HT-29 (cell line): ENCODE results near the gene OSBPL5. TPM values are rescaled to one million over a fixed set of nuclear protein-coding genes. Genes with fewer than 3 reads are reported as not detected.
"Not testable (repeated sequence)": the region's sequence is repeated elsewhere in the genome, so short reads cannot be mapped to it uniquely, and the experiment has no call there.

Experiments used
- DNase-seq: peaks from one replicate; pipeline ENCODE4 v3.0.0-alpha.2; 2015; ENCODE audit warnings: low spot score
- total RNA-seq: library from RNA; depleted of rRNA; stranded (reverse); fragments of >200 nt; shearing (Covaris generic); gene quantifications from 2 replicates; pipeline ENCODE4 v1.2.3, GENCODE V29; 2014

Gene OSBPL5
- total RNA-seq, 1 experiment from 2014 or later, result 93.1 TPM

GRCh38 chr11:3086114-3086513 is 79.0 kb downstream of the OSBPL5 start:
- no peak for DNase-seq

DNA sequence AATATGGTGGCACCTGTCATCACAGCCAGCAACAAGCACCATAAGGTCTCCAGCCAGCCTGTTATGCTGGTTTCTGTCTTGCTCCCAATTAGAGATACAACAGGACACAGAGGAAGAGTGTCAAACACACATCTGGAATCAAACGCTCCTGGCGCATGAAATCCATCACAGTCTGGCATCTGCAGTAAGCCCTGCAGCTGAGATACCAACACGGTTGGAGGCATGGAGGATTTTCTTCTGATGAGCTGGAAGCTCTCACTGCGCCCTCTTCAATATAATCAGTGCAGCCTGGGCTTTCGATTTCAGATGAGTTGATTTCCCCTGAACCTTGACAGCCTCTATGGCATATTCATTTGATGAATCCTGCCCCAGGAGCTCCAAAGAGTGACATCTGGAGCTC is 80.1 kb downstream of the OSBPL5 start:
- DNase-seq, result no peak

GRCh38 chr11:3083321-3083720 is 81.8 kb downstream of the OSBPL5 start:
- no peak for DNase-seq

GRCh38 chr11:3081386-3081751 is 83.7 kb downstream of the OSBPL5 start:
- no peak for DNase-seq

- DNase-seq, result no peak
These were observed 84.3 kb downstream of the OSBPL5 start for GRCh38 chr11:3080733-3081385.

DNA sequence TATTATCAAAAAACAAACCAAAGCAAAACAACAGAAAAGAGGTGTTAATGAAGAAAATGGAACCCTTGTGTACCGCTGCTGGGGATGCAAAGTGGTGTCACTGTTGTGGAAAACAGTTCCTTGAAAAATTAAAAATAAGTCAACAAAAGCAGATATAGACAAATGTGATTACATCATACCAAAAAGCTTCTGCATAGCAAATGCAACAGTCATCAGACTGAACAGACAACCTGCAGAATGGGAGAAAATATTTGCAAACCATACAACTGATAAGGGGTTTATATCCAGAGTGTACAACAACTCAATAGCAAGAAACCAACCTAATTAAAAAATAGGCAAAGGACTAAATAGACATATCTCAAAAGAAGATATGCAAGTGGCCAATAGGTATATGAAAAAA is 85.0 kb downstream of the OSBPL5 start:
- no peak for DNase-seq

GRCh38 chr11:3077846-3078440 is 87.2 kb downstream of the OSBPL5 start:
- no peak for DNase-seq

- DNase-seq, result no peak
These were observed 87.8 kb downstream of the OSBPL5 start for GRCh38 chr11:3077189-3077836.

- DNase-seq, result no peak
These were observed 90.1 kb downstream of the OSBPL5 start for GRCh38 chr11:3074912-3075589.

- no peak for DNase-seq
These were observed 92.1 kb downstream of the OSBPL5 start for GRCh38 chr11:3073029-3073435.

DNA sequence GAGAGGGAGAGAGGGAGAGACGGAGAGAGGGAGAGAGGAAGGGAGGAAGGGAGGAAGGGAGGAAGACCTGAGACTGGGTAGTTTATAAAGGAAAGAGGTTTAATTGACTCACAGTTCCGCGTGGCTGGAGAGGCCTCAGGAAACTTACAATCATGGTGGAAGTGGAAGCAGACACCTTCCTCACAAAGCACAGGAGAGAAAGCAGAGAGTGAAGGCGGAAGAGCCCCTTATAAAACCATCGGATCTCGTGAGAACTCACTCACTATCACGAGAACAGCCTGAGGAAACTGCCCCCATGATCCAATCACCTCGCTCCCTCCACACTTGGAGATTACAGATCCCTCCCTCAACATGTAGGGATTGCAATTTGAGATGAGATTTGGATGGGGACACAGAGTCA is 95.7 kb downstream of the OSBPL5 start:
- DNase-seq, result no peak

- not testable (repeated sequence) for DNase-seq
These were observed 98.8 kb downstream of the OSBPL5 start for GRCh38 chr11:3066308-3066707.

- DNase-seq, result not testable (repeated sequence)
These were observed 100.4 kb downstream of the OSBPL5 start for GRCh38 chr11:3064709-3065108.

DNA sequence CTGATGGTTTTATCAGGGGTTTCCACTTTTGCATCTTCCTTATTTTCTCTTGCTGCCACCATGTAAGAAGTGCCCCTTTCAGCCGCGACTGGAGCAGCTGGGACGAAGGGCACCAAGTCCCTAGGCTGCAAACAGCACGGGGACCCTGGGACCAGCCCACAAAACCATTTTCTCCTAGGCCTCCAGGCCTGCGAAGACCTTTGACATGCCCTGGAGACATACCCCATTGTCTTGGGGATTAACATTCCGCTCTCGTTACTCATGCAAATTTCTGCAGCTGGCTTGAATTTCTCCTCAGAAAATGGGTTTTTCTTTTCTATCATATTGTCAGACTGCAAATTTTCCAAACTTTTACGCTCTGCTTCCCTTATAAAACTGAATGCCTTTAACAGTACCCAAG is 101.2 kb downstream of the OSBPL5 start:
- DNase-seq, result not testable (repeated sequence)

- not testable (repeated sequence) for DNase-seq
These were observed 101.7 kb downstream of the OSBPL5 start for GRCh38 chr11:3063432-3063831.

- no peak for DNase-seq
These were observed 104.6 kb downstream of the OSBPL5 start for GRCh38 chr11:3060436-3061025.

DNA sequence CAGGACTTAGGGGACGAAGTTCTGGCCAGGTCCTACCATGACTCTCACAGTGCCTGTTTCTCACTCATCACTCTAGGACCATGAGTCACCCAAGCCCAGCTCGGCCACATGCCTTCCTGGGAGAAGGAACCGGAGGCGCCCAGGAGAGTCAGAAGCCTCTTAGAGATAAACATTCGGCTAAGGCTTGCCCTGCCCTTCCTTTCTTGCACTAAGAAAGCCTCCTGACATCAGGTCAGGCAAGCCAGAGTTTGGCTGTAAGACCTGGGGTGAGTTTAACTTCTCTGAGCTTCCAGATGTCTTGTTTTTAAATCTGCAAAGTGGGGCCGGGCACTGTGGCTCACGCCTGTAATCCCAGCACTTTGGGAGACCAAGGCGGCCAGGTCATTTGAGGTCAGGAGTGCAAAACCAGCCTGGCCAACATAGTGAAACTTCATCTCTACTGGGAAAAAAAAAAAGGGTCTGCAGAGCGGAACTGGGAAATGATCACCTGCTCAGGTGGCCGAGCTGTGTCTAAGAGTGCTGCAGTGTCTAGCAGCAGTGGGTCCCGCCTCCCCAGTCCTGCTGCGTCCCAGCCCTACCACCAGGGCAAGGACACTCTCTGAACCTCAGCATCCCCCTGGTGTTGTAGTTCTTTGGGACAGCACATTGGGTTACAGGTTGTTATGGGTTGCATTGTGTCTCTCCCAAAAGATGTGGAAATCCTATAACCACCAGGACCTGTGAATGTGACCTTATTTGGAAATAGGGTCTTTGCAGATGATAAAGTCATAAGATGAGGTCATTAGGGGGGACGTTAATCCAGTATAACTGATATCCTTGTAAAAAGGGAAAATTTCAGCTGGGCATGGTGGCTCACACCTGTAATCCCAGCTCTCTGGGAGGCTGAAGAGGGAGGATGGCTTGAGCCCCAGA is 106.1 kb downstream of the OSBPL5 start:
- peak; percentile 53 for DNase-seq

DNA sequence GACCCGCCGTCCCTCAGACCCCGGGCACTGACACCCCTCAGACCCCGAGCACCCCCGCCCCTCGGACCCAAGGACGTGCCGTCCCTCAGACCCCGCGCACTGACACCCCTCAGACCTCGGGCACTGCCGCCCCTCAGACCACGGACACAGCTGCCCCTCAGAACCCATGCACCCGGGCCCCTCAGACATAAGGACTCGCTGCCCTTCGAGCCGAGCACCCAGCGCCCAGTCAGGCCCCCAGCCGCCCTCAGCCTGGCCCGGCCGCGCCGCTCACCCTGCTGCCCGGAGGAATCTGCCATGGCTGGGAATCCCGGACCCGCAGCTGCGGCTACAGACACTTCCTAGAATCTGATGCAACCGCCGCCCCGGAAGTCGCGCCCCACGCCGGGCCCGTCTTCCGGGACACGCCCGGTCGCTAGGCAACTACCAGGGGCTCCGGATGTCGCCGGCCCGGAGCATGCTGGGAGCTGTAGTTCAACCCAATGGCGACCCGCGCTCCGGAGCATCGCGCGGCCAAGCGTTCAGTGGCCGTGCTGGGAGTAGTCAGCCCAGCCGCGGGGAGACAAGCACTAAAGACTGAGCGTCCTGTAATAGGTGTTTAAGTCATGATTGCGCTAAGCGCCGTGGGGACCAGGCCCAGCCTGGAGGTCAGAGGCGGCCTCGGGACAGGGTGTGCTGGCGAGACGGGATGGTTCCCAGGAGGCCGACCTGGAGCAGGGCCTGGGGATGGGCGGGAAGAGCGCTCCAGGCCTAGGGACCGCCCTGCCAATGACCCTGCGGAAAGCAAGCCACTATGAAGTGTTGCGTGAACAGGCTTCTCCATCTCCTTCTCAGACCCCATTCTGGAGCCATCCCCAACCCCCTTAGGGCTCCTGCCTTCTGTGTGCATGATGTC is 107.8 kb downstream of the OSBPL5 start, which contains the start of gene CARS1:
Gene CARS1 (minus strand): TSS at position 355 of the 895 bp plus-strand sequence. CDS start 56 bp downstream, at position 299.
- DNase-seq, result peak; percentile 96

- peak; percentile 42 for DNase-seq
These were observed 108.6 kb downstream of the OSBPL5 start for GRCh38 chr11:3056296-3057068.
